Measurements from ENCODE around the gene TRPM1.

TRPM1 gene

GRCh38 chr15:31069360-31070000, 32.0 kb downstream of the TRPM1 start:
- H3K4me3 ChIP-seq (ENCODE audit: low read depth, low read length) = no peak overlapping the region
- H3K27me3 ChIP-seq = peaks cover 6% of the 10 kb centered on the region
- no peaks in the 10 kb centered on the region for H3K9me3 ChIP-seq
- no peaks in the 10 kb centered on the region for H3K4me1 ChIP-seq
- no peak for TF ChIP-seq CTCF (IDR thresholded peaks at IDR 0.05; ENCODE audit: low read depth, low read length)
- no peak for DNase-seq
- no peaks in the 10 kb centered on the region for H3K36me3 ChIP-seq

DNA sequence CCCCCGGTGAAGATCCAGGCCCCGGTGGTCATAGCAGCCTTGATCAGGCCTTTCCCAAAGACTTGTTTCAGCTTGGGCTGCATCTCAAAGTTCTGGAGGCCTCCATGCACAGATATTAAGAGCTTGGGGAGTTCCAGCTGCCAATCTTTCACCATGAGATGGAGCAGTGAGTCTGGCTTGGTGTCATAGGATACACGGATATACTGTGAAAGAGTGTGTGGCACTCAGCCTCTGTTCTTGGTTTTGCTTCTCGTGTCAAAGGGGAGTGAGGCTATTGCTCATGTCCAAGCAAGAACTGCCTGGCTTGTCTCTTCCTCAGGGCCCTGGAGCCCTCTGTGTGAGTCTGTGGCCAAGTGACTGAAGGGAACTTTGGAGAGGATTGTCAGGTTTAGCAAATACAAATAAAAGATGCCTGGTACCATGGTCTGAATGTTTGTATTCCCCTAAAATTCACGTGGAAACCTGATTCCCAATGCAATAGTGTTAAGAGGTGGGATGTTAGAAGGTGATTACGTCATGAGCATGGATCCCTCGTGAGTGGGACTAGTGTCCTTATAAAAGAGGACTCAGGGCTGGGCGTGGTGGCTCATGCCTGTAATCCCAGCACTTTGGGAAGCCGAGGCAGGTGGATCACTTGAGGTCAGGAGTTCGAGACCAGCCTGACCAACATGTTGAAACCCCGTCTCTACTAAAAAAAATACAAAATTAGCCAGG, 33.5 kb downstream of the TRPM1 start:
- Histone ChIP-seq H3K4me3 (ENCODE audit: low read depth, low read length) (no peak overlapping the region), H3K36me3 (no peaks in the 10 kb centered on the region), H3K27me3 (peaks cover 9% of the 10 kb centered on the region), H3K4me1 (no peaks in the 10 kb centered on the region), H3K9me3 (no peaks in the 10 kb centered on the region)
- TF ChIP-seq CTCF (IDR thresholded peaks at IDR 0.05; ENCODE audit: low read depth, low read length) = no peak
- DNase-seq = no peak

- no peak overlapping the region for H3K4me3 ChIP-seq (ENCODE audit: low read depth, low read length)
- no peaks in the 10 kb centered on the region for H3K36me3 ChIP-seq
- H3K4me1 ChIP-seq = no peaks in the 10 kb centered on the region
- H3K9me3 ChIP-seq = no peaks in the 10 kb centered on the region
- TF ChIP-seq CTCF (IDR thresholded peaks at IDR 0.05; ENCODE audit: low read depth, low read length) = no peak
- DNase-seq = no peak
- peaks cover 14% of the 10 kb centered on the region for H3K27me3 ChIP-seq
Observed at GRCh38 chr15:31065824-31066223, 35.7 kb downstream of the TRPM1 start.

GRCh38 chr15:31062911-31063310, 38.6 kb downstream of the TRPM1 start:
- Histone ChIP-seq H3K9me3 (no peaks in the 10 kb centered on the region), H3K4me3 (ENCODE audit: low read depth, low read length) (no peak overlapping the region), H3K4me1 (no peaks in the 10 kb centered on the region), H3K27me3 (peaks cover 30% of the 10 kb centered on the region), H3K36me3 (no peaks in the 10 kb centered on the region)
- DNase-seq = no peak
- TF ChIP-seq CTCF (IDR thresholded peaks at IDR 0.05; ENCODE audit: low read depth, low read length) = no peak

DNA sequence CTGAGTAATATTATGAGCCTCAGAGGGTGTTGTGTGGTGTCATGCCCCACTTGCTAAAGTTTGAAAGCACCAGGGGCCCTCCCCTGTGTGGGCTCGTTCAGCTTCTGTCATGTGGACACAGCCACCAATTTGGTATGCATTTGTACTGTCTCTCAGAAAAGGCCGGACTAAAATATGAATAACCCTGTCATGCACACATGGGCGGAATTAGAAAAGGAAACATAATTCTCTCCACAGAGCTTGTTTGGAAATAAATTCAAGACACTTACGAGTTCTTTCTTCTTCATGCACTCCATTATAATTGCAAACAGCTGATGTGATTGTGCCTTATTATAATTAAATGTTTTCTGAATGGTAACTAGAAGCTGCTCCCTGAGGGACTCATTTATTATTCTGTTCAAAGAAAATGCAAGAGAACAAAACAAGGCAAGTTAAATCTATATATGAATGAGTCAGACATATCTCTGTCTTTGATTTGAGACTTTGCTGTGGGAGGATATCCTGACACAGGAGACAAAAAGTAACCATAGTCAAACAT, 39.1 kb downstream of the TRPM1 start:
- TF ChIP-seq CTCF (IDR thresholded peaks at IDR 0.05; ENCODE audit: low read depth, low read length) = no peak
- DNase-seq = no peak
- no peaks in the 10 kb centered on the region for H3K9me3 ChIP-seq
- H3K36me3 ChIP-seq = no peaks in the 10 kb centered on the region
- no peak overlapping the region for H3K4me3 ChIP-seq (ENCODE audit: low read depth, low read length)
- H3K4me1 ChIP-seq = no peaks in the 10 kb centered on the region
- H3K27me3 ChIP-seq = peaks cover 30% of the 10 kb centered on the region
